Nephron progenitor cell (in vitro differentiated cells): ENCODE measurements around the gene TRIM54.
"Not testable (repeated sequence)": the region's sequence is repeated elsewhere in the genome, so short reads cannot be mapped to it uniquely, and the experiment has no call there.

Experiments
- DNase-seq: peaks from one replicate; pipeline ENCODE4 v3.0.0; 2021
- H3K27ac Mint-ChIP-seq: 2 replicates; pipeline ENCODE4 v1.8.0; 2021; ENCODE audit warnings: mild to moderate bottlenecking, moderate library complexity, mixed read lengths
- H3K27me3 Mint-ChIP-seq: 2 replicates; pipeline ENCODE4 v1.8.0; 2021; ENCODE audit warnings: mild to moderate bottlenecking, low read depth, mixed read lengths; ENCODE audit not compliant: poor library complexity
- H3K36me3 Mint-ChIP-seq: 2 replicates; pipeline ENCODE4 v1.8.0; 2021; ENCODE audit warnings: low read depth, mixed read lengths
- H3K4me1 Mint-ChIP-seq: 2 replicates; pipeline ENCODE4 v1.8.0; 2021; ENCODE audit warnings: mixed read lengths
- H3K4me3 Mint-ChIP-seq: 2 replicates; pipeline ENCODE4 v1.8.0; 2021; ENCODE audit warnings: mild to moderate bottlenecking, moderate library complexity, mixed read lengths
- H3K9me3 Mint-ChIP-seq: 2 replicates; pipeline ENCODE4 v1.8.0; 2021; ENCODE audit warnings: mild to moderate bottlenecking, moderate library complexity, mixed read lengths
- TF ChIP-seq, protein P1 (sequence below): fragments of 200-600 bp; sonication (generic); IDR thresholded peaks from 2 replicates; pipeline ENCODE4 v1.5.0; 2021; ENCODE audit warnings: antibody characterized with exemption

TRIM54 gene

DNA sequence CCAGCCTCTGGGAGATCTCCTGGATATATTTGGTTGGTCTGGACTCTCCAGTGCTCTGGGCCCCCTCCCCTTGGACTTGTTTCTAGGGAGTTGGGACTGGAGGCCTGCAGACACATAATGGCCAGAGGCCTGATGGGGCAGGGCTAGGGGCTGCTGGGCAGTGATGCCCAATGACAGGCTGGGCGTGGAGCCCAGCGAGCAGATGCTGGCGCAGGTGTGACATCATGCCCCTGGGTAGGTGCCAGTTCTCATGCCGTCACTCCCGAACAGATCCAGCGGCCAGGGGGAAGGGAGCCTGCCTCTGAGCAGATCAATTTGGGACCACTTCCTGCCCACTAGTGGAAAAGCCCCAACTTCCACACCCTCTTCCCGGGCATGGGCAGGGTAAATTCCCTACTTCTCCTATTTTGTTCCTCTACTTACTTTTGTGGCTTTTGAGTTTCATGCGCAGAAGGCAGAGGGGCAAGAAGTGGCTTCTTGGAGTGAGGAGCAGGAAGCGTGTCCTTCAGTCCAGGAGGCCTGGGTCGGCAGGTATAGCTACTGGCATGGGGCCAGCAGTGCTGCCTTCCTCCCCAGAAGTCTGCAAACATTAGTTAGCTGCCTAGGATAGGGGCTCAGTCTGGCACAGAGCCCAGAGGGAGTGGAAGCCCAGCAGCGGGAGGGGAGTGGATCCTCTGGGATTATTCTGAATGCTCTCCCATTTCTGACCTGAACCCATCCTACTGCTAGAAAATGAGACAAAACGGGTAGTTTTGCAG, 34.6 kb downstream of the TRIM54 start:
- DNase-seq: no peak
- Mint-ChIP-seq H3K9me3 (no peaks in the 10 kb centered on the region), H3K27me3 (peaks cover 11% of the 10 kb centered on the region), H3K27ac (no peak overlapping the region), H3K36me3 (peaks cover 5% of the 10 kb centered on the region), H3K4me3 (no peak overlapping the region), H3K4me1 (peaks cover 9% of the 10 kb centered on the region)
- TF ChIP-seq, protein P1, sequence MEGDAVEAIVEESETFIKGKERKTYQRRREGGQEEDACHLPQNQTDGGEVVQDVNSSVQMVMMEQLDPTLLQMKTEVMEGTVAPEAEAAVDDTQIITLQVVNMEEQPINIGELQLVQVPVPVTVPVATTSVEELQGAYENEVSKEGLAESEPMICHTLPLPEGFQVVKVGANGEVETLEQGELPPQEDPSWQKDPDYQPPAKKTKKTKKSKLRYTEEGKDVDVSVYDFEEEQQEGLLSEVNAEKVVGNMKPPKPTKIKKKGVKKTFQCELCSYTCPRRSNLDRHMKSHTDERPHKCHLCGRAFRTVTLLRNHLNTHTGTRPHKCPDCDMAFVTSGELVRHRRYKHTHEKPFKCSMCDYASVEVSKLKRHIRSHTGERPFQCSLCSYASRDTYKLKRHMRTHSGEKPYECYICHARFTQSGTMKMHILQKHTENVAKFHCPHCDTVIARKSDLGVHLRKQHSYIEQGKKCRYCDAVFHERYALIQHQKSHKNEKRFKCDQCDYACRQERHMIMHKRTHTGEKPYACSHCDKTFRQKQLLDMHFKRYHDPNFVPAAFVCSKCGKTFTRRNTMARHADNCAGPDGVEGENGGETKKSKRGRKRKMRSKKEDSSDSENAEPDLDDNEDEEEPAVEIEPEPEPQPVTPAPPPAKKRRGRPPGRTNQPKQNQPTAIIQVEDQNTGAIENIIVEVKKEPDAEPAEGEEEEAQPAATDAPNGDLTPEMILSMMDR: no peak

DNA sequence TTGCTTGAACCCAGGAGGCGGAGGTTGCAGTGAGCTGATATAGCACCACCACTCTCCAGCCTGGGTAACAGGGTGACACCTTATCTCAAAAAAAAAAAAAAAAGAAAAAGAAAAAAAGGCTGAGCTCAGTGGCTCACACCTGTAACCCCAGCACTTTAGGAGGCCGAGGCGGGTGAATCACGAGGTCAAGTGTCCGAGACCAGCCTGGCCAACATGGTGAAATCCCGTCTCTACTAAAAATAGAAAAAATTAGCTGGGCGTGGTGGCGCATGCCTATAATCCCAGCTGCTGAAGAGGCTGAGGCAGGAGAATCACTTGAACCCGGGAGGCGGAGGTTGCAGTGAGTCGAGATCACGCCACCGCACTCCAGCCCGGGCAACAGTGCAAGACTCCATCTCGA, 37.6 kb downstream of the TRIM54 start:
- not testable (repeated sequence) for H3K27me3 Mint-ChIP-seq, H3K9me3 Mint-ChIP-seq, DNase-seq, H3K36me3 Mint-ChIP-seq, H3K4me3 Mint-ChIP-seq, H3K27ac Mint-ChIP-seq
- H3K4me1 Mint-ChIP-seq: peaks cover 24% of the 10 kb centered on the region

DNA sequence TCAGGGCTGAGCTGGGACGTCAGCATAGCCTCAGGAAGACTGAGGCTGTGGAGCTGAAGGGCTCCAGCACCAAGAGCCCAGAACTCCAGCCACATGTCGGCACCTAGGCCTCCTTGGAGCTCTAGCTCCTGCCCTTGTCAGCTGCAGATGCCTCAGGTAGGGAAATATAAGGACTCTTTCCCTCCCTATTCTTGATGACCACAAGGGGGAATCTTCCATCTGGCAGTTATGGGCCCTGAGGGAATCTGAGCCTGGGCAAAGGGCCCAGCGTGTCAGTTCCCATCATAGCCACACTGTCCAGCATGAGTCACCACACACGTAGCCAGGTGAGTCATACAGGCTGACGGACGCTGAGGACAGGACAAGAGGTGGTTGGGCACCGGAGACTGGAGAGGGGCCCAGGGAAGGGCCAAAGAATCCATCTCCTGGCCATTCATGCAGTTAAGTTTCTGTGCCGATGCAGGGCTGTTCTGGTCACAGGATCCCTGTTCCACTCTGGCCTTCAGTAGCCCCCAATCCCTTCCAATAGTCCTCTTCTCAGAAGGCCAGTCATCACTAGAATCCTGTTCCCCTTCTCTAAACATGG, 38.8 kb downstream of the TRIM54 start:
- Mint-ChIP-seq H3K4me1 (peaks cover 24% of the 10 kb centered on the region), H3K36me3 (peaks cover 13% of the 10 kb centered on the region), H3K27ac (no peak overlapping the region), H3K9me3 (no peaks in the 10 kb centered on the region), H3K27me3 (peaks cover 3% of the 10 kb centered on the region), H3K4me3 (peak overlapping the region; percentile 100)
- TF ChIP-seq, protein P1: peak; percentile 23
- no peak for DNase-seq

DNA sequence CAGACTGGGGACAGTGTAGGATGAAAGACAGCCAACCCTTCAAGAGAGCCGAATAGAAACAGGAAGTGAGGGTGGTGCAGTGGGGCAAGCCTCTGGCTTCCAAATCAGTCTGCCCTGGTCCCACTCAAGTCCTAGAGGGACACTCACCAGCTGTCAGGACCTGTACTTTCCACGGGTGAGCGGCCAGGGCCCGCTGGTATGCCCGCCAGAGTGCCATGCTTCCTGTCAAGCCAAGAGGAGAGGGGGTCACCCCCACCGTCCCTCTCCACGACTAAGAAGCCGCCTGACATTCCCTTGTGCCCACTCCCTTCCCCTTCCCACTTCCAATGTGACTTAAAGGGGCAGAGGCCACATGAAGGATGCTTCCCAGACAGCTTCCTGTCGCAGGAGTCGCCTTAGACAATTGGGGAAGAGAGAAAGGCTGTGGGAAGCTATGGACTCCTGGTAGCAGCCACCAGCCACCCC, 40.1 kb downstream of the TRIM54 start:
- Mint-ChIP-seq H3K36me3 (peaks cover 26% of the 10 kb centered on the region), H3K27me3 (peaks cover 3% of the 10 kb centered on the region), H3K27ac (no peak overlapping the region), H3K4me1 (peaks cover 33% of the 10 kb centered on the region), H3K4me3 (peak overlapping the region; percentile 100), H3K9me3 (no peaks in the 10 kb centered on the region)
- TF ChIP-seq, protein P1: no peak
- DNase-seq: peak; percentile 29

DNA sequence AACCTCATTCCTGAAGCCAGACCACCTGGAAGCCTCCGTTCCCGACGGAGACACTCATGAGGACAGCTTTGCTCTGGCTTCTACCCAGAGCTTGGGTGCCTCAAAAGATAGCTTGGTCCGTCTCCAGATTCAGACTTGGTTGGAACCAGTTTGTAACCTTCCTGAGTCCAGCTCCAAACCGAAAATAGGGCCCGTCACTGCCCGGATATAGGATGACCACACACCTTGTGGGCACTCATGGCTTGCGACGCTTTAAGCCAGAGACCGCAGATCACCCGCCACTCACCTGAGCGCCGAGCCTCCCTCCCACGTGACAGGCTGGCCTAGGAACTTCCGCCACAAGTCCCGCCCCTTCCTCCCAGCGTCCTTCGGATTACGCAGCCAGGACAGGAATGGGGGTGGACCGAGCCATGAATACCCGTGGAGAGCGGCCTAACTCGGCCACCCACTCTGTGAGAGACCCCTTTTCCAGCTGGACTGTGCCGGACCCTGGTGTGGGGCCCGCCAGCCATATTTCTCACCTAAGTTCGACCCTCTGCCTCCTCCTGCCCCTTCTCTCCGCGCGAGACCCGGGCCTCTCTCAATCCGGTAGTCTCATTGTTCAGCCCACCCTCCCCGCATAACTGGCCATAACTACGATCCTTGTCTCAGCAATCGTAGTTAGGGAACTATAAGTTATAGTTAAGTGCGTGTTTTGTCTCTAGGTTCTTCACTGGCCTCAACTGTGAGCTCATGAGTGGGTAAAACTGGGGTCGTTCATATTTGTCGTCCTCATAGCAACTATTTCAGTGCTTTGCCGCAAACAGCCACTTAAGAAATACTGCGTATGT, 40.8 kb downstream of the TRIM54 start, which contains the start of gene MPV17:
Gene MPV17, minus strand, starts transcription at position 332 of the 830 bp plus-strand sequence. CDS start 580 bp downstream, outside the sequence.
- H3K36me3 Mint-ChIP-seq: peaks cover 30% of the 10 kb centered on the region
- H3K4me1 Mint-ChIP-seq: peaks cover 33% of the 10 kb centered on the region
- TF ChIP-seq, protein P1: no peak
- peak; percentile 86 for DNase-seq
- H3K27me3 Mint-ChIP-seq: peaks cover 3% of the 10 kb centered on the region
- H3K27ac Mint-ChIP-seq: peak within 1 kb of the TSS; percentile 98
- peak within 1 kb of the TSS; percentile 100 for H3K4me3 Mint-ChIP-seq
- no peaks in the 10 kb centered on the region for H3K9me3 Mint-ChIP-seq
